SIG-M5 treated with dmso at 0.1 percent for 504 hours (cell line): ENCODE results near the gene NOTCH3.
A peak's percentile ranks its signal among the peaks of the same experiment; 100 is the strongest.

Experiments used
- DNase-seq: peaks from one replicate; lab custom pipeline; 2025; ENCODE audit not compliant: unreplicated experiment; lab: John Stamatoyannopoulos, UW

The NOTCH3 gene

GRCh38 chr19:15197275-15197941 is 3.4 kb downstream of the NOTCH3 start:
- no peak for DNase-seq

- no peak for DNase-seq
These were observed 4.3 kb downstream of the NOTCH3 start for GRCh38 chr19:15196360-15197005.

DNA sequence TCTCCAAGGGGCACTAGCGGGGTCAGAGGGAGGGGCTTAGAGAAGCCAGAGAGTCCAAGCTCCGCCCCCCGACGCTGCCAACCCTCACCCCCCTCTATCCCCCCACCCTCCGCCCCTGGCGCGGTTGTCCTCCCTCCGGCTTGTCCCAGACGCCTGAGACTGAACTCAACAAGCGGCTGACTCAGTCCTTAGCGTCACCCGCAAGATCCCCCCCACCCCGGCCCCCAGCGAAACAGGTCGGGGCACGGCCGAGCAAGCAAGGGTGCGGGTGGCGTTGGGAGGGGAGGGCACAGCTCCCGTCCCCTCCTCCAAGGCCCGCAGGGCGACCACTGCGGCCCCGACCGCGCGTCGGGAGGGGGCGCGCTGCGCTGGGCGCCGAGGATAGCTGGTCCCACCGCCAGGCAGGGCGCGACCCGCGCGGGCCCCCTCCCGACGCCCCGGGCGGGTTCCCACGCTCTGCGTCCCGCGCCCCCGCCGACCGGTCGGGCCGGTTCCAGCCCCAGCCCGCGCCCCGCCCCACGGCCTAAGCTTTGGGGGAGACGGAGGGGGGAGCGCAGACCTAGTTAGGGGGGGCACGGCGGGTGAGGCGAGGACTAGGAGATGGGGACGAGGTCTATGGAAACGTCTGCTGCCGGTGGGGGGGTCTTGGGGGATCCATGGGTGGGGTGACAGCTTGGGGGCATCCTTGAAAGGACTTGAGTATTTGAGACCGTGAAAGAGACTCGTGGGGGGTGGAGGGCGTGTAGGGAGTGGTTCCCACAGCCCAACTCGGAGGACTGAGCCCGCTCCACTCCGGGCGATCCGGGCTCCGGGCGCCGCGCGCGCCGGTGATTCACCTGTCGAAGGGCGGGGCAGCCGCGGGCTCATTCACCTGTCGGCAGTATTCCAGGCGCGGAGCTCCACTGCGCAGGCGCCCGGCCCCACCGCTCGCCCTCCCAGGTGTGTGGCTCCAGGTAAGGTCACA is 5.1 kb downstream of the NOTCH3 start:
- DNase-seq, result peak; percentile 56

GRCh38 chr19:15194938-15195337 is 5.9 kb downstream of the NOTCH3 start:
- no peak for DNase-seq

GRCh38 chr19:15191982-15192381 is 8.8 kb downstream of the NOTCH3 start:
- DNase-seq, result no peak

GRCh38 chr19:15191514-15191913 is 9.3 kb downstream of the NOTCH3 start:
- no peak for DNase-seq

DNA sequence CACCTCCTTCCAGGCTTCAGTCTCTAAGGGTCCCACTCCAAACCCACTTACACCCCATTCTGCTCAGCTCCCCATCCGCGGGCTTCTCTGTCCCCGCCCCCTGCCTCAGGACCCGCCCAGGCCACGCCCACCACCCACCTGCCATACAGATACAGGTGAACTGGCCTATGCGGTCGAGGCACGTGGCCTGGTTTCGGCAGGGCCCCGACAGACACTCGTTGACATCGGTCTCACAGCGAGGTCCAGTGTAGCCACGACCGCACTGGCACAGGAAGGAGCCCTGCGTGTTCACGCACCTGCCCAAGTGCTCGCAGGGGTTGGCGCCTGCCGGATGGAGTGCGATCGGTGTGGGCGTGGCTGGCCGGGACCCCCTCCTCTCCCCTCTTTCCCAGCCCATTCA is 11.9 kb downstream of the NOTCH3 start:
- DNase-seq, result no peak

DNA sequence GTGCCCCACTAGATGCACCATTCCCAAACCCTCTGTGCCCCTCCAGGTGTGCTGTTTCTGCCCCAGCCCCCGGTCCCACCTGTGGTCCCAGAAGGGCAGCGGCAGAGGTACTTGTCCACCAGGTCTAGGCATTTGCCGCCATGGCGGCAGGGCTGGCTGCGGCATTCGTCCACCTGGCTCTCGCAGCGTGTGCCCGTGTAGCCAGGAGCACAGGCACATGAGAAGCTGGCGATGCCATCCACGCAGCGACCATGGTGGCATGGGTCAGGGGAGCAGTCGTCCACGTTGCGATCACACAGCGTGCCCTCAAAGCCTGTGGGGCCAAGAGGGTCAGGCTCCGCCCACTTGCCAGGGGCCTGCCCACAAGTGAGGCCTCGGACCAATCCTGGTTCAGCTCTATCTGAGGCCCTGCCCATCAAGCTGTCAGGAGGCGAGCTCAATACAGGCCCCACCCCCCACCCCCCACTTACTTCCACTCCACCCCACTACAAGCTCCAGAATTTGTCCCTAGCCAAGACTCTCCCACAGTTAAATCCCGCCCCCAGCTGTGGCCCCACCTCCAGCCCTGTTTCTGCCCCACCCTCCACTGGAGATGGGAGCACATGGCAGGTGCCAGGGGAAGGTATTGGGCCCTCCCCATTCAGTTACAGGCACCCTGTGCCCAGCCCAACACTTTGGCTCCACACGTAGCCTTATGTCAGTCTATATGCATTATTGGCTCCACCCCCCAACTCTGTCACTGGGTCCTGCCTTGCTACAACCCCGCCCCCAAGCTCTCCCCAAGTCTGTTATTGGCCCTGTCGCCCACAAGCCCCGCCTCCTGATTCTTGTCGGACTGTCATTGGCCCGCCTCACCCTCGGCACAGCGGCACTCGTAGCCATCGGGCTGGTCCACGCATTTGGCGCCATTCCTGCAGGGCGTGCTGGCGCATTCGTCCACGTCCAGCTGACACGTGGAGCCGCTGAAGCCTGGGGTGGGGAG is 13.5 kb downstream of the NOTCH3 start:
- no peak for DNase-seq

DNA sequence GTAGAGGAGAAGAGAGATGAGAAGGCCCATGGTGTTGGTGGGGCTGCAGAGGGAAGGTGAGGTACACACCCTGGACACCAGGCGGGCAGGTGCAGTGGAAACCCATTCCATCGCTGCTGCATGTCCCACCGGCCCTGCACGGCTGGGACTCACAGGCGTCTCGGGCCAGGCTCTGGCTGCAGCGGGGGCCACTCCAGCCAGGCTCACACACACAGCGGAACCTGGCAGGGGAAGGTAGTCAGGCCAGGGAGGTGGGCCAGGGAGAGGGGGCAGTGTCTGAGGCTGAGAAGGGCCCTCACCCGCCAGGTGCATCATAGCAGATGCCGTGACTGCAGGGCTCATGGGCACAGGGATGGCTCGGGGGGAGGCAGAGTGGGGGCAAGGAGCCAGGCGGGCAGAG is 15.6 kb downstream of the NOTCH3 start:
- DNase-seq, result no peak

- no peak for DNase-seq
These were observed 16.0 kb downstream of the NOTCH3 start for GRCh38 chr19:15184776-15185175.

- no peak for DNase-seq
These were observed 19.4 kb downstream of the NOTCH3 start for GRCh38 chr19:15181394-15181793.

GRCh38 chr19:15180451-15181390 is 20.1 kb downstream of the NOTCH3 start:
- DNase-seq, result no peak

GRCh38 chr19:15178629-15179308 is 22.0 kb downstream of the NOTCH3 start:
- DNase-seq, result no peak

- peak; percentile 59 for DNase-seq
These were observed 23.3 kb downstream of the NOTCH3 start for GRCh38 chr19:15177269-15178116.

- DNase-seq, result no peak
These were observed 25.2 kb downstream of the NOTCH3 start for GRCh38 chr19:15175609-15176008.

DNA sequence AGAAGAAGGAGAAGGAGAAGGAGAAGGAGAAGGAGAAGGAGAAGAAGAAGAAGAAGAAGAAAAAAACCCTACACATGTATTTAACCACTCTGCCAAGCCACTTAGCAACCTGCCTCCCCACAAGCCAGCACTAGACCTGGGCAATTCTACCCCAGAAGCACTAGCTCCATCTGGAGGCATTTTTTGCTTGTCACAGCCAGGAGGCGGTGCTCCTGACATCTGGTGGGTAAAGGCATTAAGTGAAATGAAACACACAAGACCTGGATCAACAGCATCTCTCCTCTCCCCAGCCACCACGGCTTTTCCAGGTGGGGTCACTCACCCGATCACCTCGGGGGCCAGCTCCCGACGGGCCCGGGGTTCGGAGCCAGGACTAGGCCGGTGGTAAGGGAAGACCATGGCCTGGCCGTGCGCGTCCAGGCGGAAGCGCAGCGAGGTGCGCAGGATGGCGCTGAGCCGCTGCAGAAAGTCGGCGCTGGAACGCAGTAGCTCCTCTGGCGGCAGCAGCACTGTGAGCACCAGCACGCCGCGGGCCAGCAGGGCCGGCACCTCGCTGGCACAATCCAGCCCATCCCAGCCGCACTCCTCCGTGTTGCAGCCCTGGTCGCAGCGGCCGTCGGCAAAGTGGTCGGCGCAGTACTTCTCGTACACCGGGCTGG is 26.9 kb downstream of the NOTCH3 start:
- DNase-seq, result no peak

DNA sequence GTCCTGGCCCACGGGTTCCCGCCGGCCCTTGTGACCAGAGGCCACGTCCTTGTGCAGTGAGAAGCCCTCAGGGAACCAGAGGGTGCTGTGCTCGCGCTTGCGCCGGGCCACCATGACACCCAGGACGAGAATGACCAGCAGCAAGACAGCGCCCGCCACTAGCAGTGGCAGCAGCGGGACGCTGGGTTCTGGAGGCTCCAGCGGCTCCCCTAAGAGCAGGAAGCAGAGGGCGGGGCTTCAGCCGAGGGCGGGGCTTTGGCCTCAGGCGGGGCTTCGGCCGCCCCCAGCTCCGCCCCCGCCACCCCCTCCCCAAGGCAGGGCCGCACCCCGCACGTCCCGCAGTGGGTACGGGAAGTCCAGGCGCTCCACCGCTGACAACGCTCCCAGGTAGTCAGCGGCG is 30.4 kb downstream of the NOTCH3 start:
- DNase-seq, result no peak
